Measurements from ENCODE around the gene DDIT4L. TPM values are rescaled to one million over a fixed set of nuclear protein-coding genes. Genes with fewer than 3 reads are reported as not detected.

Gene DDIT4L
- polyA plus RNA-seq, 1 donor from 2014 or later: not detected

- no peaks in the 10 kb centered on the region for H3K9me2 ChIP-seq (ENCODE audit: insufficient read depth, low read length)
- H4K20me1 ChIP-seq (ENCODE audit: insufficient read depth): no peaks in the 10 kb centered on the region
- H3K36me3 ChIP-seq (ENCODE audit: insufficient read depth, low read length): no peaks in the 10 kb centered on the region
- no peak for TF ChIP-seq REST (IDR thresholded peaks at IDR 0.05; ENCODE audit: borderline replicate concordance)
- no peaks in the 10 kb centered on the region for H3K9me3 ChIP-seq (ENCODE audit: low read length)
- H3K4me3 ChIP-seq (ENCODE audit: low read length): peak overlapping the region; percentile 63
- H3K27ac ChIP-seq (ENCODE audit: low read length): no peak overlapping the region
- no peak overlapping the region for H3K9ac ChIP-seq (ENCODE audit: low read length)
- no peak overlapping the region for H2AFZ ChIP-seq (ENCODE audit: low read depth, low read length)
- no peaks in the 10 kb centered on the region for H3F3A ChIP-seq (ENCODE audit: insufficient read depth, low read length, poor library complexity, severe bottlenecking)
- H3K27me3 ChIP-seq (ENCODE audit: insufficient read depth, low read depth, low read length): peaks cover 35% of the 10 kb centered on the region
- H3K79me2 ChIP-seq (replicated peaks; ENCODE audit: insufficient read depth, low read length): no peaks in the 10 kb centered on the region
- no peak overlapping the region for H3K4me2 ChIP-seq (ENCODE audit: low read length)
These were observed 654 bp upstream of the DDIT4L start for GRCh38 chr4:100190643-100191600.

GRCh38 chr4:100188829-100189228, 1.4 kb downstream of the DDIT4L start:
- no peaks in the 10 kb centered on the region for H4K20me1 ChIP-seq (ENCODE audit: insufficient read depth)
- TF ChIP-seq RAD21 (conservative IDR thresholded peaks at IDR 0.05): no peak
- no peak for TF ChIP-seq SMC3 (conservative IDR thresholded peaks at IDR 0.05; ENCODE audit: poor library complexity)
- TF ChIP-seq POLR2AphosphoS5 (IDR thresholded peaks at IDR 0.05): no peak
- no peak for TF ChIP-seq TAF1 (IDR thresholded peaks at IDR 0.05; ENCODE audit: low read depth)
- no peak for TF ChIP-seq REST (IDR thresholded peaks at IDR 0.05; ENCODE audit: borderline replicate concordance)
- no peak for TF ChIP-seq CTCF (IDR thresholded peaks at IDR 0.05; ENCODE audit: poor library complexity, severe bottlenecking)
- no peak for TF ChIP-seq EP300 (conservative IDR thresholded peaks at IDR 0.05; ENCODE audit: poor library complexity, severe bottlenecking)
- TF ChIP-seq MXI1 (conservative IDR thresholded peaks at IDR 0.05; ENCODE audit: poor library complexity, severe bottlenecking): no peak
- TF ChIP-seq EZH2 (IDR thresholded peaks at IDR 0.05; ENCODE audit: borderline replicate concordance, insufficient read depth, low read length, poor library complexity, severe bottlenecking): no peak
- no peak overlapping the region for H3K4me3 ChIP-seq (ENCODE audit: low read length)
- peaks cover 35% of the 10 kb centered on the region for H3K27me3 ChIP-seq (ENCODE audit: insufficient read depth, low read depth, low read length)
- H3K36me3 ChIP-seq (ENCODE audit: insufficient read depth, low read length): no peaks in the 10 kb centered on the region
- H3F3A ChIP-seq (ENCODE audit: insufficient read depth, low read length, poor library complexity, severe bottlenecking): no peaks in the 10 kb centered on the region
- H3K9me3 ChIP-seq (ENCODE audit: low read length): no peaks in the 10 kb centered on the region
- no peaks in the 10 kb centered on the region for H3K79me2 ChIP-seq (replicated peaks; ENCODE audit: insufficient read depth, low read length)
- no peak overlapping the region for H3K4me2 ChIP-seq (ENCODE audit: low read length)
- H3K9me2 ChIP-seq (ENCODE audit: insufficient read depth, low read length): no peaks in the 10 kb centered on the region
- H2AFZ ChIP-seq (ENCODE audit: low read depth, low read length): no peak overlapping the region
- no peak overlapping the region for H3K27ac ChIP-seq (ENCODE audit: low read length)
- H3K9ac ChIP-seq (ENCODE audit: low read length): no peak overlapping the region

All from neural cell (in vitro differentiated cells).